ENCODE data around the gene SPATA19.

The SPATA19 gene

GRCh38 chr11:133835593-133836548, 9.4 kb downstream of the SPATA19 start:
- DNase-seq (ENCODE audit: low read depth): no peak

DNA sequence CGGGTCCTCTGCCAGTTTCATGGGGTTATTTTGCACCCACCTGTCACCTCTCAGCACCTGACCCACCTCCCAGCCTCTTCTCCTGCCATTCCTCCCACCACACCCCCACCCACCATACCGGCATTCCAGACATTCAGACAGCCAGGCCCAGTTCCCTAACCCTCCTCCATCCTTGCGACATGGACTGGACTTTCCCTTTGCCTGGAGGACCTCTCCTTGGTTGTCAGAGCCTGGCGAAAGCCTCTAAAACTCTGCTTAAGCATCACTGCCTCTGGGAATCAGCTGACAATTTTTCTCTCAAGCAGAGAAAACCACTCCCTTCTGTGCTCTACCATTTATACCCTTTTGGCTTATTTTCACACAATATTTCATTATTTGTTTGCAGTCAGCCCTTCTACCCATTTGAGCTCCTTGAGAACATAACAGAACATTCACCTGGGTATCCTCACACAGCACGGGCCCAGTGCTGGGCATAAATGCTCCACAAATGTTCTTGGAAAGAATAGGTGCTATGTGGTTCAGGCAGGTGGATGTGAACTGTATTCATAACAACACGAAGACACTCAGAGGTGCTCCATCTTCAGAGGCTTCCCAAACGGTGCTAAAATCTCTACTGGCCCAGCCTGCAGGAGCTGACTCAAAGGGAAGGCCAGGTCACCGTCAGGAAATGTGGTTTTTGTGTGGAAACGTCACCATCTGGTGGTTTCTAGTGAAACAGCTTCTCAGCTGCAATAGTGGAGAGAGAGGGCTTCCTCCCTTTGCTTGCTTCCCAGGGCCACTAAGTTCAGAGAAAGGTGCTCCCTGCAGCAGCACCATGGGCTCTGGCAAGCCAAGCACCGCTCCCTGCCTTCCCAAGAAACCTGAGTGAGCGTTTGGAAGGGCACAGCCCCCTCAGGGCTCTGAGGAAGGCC, 10.4 kb downstream of the SPATA19 start:
- no peak for DNase-seq (ENCODE audit: low read depth)

- DNase-seq (ENCODE audit: low read depth): no peak
Measured at GRCh38 chr11:133833898-133834681, 11.2 kb downstream of the SPATA19 start.

GRCh38 chr11:133832991-133833897, 12.1 kb downstream of the SPATA19 start:
- DNase-seq (ENCODE audit: low read depth): no peak

GRCh38 chr11:133832096-133832990, 13.0 kb downstream of the SPATA19 start:
- DNase-seq (ENCODE audit: low read depth): no peak

GRCh38 chr11:133830931-133831907, 14.1 kb downstream of the SPATA19 start:
- DNase-seq (ENCODE audit: low read depth): no peak

DNA sequence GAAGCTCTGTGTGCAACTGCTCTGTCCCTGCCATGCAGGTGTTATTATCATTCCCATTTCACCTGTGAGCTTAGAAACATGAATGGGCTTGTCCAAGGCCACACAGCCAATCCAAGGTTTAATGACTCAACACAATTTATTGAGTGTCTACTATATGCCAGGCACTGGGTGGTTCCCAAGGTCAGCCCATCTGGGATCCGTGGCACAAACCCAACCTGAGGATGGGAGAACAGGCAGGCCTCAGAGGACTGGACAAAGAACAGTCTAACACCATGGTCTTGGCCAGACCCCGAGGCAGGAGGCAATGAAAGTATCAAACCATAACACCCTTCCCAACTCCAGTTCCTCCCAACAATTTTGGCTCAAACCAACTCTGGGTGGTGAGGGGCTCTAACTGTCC, 15.7 kb downstream of the SPATA19 start:
- DNase-seq (ENCODE audit: low read depth): no peak

DNA sequence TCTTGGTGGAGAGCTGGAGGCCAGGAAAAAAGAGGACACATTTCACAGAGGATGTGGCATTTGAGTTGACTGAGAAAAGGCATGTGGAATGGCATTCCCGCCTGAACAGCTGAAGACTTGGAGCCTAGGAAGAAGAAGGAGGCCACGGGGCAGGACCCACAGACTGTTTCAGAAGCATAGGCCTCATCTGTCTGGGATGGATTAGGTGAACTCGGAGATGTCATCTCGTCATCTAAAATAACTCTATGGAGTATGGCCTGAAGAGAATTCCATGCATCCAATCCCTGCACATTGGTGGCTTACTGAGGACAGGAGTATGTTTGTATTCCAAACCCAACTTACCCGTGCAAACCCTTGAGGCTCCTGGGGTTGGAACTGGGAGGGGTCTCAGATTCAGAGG, 16.4 kb downstream of the SPATA19 start:
- DNase-seq (ENCODE audit: low read depth): no peak

GRCh38 chr11:133827556-133827955, 17.8 kb downstream of the SPATA19 start:
- DNase-seq (ENCODE audit: low read depth): no peak

- no peak for DNase-seq (ENCODE audit: low read depth)
Measured at GRCh38 chr11:133826866-133827265, 18.4 kb downstream of the SPATA19 start.

DNA sequence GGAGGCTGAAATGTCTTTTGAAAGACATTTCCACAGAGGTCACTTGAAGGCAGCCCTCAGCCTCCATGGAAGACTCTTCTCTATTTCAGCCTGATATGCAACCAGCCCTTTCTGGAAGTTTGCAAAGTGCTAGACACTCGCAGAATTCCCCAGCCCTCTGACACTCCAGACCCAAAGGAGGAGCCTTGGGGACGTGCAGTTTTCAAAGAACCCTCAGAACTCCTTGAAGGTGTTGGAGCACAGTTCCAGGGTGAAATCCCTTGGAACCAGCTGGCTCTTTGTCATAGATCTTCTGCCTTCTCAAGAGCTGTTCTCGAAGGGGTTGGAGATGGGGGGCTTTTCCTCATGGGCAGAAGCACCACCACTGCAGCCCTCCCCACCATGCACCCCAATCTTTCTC, 19.6 kb downstream of the SPATA19 start:
- DNase-seq (ENCODE audit: low read depth): no peak

DNA sequence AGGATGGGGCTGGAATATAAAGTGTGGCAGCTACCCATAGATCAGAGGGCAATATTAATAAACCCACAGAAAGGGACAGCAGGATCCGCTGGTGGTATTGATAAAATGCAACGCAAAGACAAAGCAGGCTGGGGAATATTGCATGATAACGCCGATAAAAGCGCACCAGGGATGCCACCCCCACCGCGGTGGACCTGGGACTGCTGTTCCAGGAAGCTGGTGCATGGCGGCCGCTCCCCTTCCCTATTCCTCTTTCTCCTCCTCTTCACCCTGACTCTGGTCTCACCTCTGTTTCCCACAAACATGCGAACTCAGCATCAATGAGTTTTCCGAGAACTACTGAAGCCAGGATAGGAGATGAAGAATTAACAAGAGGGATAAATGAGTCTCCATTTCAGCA, 20.2 kb downstream of the SPATA19 start:
- DNase-seq (ENCODE audit: low read depth): no peak

DNA sequence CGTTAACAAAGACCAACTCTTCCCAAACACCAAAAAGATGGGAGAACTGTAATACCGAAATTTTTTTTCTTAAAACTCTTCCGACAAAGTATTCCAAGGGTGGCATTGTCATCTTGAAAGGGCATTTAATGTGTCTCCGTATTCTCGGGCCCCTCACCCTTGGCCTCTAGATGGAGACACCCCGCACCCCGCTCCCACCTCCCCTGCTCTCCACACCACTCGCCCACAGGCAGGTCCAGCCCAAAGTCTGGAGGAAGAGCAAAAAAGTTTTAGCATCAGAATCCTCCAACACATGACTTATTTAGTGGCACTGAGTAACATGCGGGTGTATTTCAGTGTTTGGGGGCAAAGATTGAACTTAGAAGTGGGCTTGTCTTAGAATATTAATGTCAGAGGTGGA, 20.7 kb downstream of the SPATA19 start:
- DNase-seq (ENCODE audit: low read depth): no peak

DNA sequence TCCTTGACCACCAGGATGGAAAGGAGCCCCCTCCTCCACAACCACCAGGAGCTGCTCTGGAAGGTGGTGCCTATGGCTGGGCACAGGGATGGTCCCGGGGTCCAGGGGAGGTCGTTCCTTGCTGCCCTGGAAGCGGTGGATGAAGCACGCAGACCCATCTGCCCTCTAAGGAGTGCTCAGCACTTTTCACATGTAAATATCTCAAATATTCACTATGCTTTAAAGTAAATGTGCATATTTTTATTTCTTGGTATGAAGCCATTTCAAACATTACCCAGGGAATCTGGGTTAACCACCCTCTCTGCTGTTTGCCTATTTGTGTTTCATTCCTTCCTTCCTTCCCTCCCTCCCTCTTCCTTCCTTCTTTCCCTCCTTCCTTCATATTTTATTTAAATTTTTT, 21.7 kb downstream of the SPATA19 start:
- DNase-seq (ENCODE audit: low read depth): no peak

DNA sequence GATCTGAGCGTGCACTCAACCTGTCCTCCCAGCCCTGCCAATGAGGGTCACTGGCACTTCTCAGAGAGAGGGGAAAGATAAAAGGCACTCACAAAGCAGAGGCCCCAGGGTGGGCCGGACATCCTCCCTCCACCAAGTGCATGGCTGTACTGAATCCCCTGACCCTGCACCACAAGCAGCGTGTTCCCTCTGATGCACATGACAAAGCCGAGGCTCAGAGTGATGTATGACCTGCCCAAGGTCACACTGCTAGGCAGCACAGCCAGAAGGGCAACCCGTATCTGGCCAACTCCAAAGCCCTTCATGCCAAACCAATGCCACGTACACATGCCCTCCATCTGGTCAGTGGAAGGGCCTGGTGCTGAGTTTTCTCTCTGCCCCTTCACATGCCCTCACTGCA, 22.1 kb downstream of the SPATA19 start:
- DNase-seq (ENCODE audit: low read depth): no peak

GRCh38 chr11:133821776-133822175, 23.5 kb downstream of the SPATA19 start:
- no peak for DNase-seq (ENCODE audit: low read depth)

GRCh38 chr11:133819746-133820315, 25.5 kb downstream of the SPATA19 start:
- DNase-seq (ENCODE audit: low read depth): no peak

DNA sequence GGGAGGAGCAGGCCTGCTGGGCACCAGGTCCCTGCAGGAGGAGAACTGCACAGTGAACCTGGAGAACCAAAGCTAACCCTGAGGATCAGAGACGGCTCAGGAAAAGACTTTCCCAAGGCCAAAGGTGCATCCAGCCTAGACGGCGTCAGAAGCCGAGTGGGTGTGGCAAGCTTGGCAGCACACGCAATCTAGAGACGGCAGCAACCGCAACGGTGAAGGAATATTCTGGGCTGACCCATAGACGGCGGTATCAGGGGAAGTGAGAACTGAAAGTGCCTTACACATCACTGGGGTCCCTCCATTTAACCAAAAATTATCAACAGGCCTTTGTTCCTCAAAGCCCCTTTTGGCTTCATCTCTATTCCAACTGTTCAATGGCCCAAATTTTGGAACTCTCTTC, 26.2 kb downstream of the SPATA19 start:
- no peak for DNase-seq (ENCODE audit: low read depth)
